ENCODE measurements around the gene DVL1. TPM values are rescaled to one million over a fixed set of nuclear protein-coding genes. Genes with fewer than 3 reads are reported as not detected.

DVL1 gene
- total and polyA plus RNA-seq, 2 of the 13 experiments (the other 11 are each of a cell fraction or from before 2014, with no cell fraction given), result 30.8 to 60.4 TPM

DNA sequence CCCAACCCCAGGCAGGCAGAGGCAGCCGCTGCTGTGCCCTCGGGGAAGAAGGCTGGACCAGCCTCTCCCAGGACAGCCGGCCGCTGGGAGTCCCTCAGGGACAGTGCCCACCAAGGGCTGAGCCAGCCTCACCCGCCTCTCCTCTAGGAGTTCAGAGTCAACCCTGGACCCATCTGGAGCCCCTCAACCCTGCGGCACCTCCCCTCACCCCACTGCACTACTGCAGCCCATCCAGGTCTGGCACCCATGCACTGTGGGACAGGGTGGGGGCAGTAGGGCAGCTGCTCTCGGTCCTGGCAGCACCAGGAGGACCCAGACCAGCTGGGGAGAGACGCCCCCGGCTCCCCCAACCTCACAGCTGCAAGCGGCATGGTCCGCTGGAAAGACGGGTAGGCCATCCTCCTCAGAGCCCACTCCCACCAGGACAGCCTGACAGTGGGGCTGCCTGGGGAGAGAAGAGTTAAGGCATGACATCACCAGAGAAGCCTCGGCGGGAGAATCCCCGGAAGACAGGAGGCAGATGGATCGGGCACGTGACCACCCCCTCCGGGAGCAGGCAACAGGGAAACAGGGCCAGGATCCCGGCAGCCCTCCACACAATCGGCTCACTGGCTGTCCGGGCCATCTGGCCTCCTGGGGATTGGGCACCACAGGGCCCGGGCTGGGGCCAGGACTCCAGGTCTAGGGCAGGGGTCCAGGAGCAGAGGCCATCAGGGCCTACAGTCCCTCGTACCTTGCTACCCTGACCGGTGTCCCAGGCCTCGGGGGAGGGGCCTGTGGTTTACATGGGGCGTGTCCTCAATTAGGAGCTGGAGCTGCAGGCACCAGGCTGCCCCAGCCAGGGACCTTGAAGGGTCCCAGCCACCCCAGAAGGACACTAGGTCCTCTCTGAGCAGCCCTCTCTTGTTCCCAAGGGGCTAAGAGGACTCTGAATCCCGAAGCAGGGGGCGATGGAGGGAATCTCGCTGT lies 44.6 kb downstream of the DVL1 start (continued):
- TF ChIP-seq, protein P1, sequence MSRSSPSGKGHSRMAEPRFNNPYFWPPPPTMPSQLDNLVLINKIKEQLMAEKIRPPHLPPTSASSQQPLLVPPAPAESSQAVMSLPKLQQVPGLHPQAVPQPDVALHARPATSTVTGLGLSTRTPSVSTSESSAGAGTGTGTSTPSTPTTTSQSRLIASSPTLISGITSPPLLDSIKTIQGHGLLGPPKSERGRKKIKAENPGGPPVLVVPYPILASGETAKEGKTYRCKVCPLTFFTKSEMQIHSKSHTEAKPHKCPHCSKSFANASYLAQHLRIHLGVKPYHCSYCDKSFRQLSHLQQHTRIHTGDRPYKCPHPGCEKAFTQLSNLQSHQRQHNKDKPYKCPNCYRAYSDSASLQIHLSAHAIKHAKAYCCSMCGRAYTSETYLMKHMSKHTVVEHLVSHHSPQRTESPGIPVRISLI (CRISPR knock-in tag; IDR thresholded peaks at IDR 0.05; ENCODE audit: borderline replicate concordance), result 0 out of 2 replicates have a peak, but pooled peaks have one; percentile 24
- TF ChIP-seq, protein P2, sequence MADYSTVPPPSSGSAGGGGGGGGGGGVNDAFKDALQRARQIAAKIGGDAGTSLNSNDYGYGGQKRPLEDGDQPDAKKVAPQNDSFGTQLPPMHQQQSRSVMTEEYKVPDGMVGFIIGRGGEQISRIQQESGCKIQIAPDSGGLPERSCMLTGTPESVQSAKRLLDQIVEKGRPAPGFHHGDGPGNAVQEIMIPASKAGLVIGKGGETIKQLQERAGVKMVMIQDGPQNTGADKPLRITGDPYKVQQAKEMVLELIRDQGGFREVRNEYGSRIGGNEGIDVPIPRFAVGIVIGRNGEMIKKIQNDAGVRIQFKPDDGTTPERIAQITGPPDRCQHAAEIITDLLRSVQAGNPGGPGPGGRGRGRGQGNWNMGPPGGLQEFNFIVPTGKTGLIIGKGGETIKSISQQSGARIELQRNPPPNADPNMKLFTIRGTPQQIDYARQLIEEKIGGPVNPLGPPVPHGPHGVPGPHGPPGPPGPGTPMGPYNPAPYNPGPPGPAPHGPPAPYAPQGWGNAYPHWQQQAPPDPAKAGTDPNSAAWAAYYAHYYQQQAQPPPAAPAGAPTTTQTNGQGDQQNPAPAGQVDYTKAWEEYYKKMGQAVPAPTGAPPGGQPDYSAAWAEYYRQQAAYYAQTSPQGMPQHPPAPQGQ (CRISPR knock-in tag; IDR thresholded peaks at IDR 0.05; ENCODE audit: borderline replicate concordance), result no peak
- TF ChIP-seq KLF9 (CRISPR knock-in tag; IDR thresholded peaks at IDR 0.05; ENCODE audit: low read depth), result no peak
- no peak for TF ChIP-seq ZNF598 (CRISPR knock-in tag; IDR thresholded peaks at IDR 0.05; ENCODE audit: borderline replicate concordance)
- TF ChIP-seq, protein P3, sequence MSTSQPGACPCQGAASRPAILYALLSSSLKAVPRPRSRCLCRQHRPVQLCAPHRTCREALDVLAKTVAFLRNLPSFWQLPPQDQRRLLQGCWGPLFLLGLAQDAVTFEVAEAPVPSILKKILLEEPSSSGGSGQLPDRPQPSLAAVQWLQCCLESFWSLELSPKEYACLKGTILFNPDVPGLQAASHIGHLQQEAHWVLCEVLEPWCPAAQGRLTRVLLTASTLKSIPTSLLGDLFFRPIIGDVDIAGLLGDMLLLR (CRISPR knock-in tag; IDR thresholded peaks at IDR 0.05), result no peak
- TF ChIP-seq GTF3A (CRISPR knock-in tag; conservative IDR thresholded peaks at IDR 0.05), result no peak
- TF ChIP-seq ZSCAN30 (CRISPR knock-in tag; IDR thresholded peaks at IDR 0.05), result no peak
- TF ChIP-seq MXI1 (IDR thresholded peaks at IDR 0.05; ENCODE audit: borderline replicate concordance, low read depth, low read length), result peak; percentile 11; the same call in 1 of the 3 replicates
- no peak for TF ChIP-seq ZNF282 (IDR thresholded peaks at IDR 0.05; ENCODE audit: partially characterized antibody)
- no peak for TF ChIP-seq RORA (CRISPR knock-in tag; IDR thresholded peaks at IDR 0.05)
- TF ChIP-seq ZSCAN25 (CRISPR knock-in tag; IDR thresholded peaks at IDR 0.05), result no peak
- TF ChIP-seq ZNF816 (CRISPR knock-in tag; IDR thresholded peaks at IDR 0.05; ENCODE audit: borderline replicate concordance), result no peak
- no peak for TF ChIP-seq SIX4 (CRISPR knock-in tag; IDR thresholded peaks at IDR 0.05)
- TF ChIP-seq JUNB (CRISPR knock-in tag; IDR thresholded peaks at IDR 0.05; ENCODE audit: borderline replicate concordance), result no peak
- TF ChIP-seq ZNF33B (CRISPR knock-in tag; IDR thresholded peaks at IDR 0.05), result no peak
- TF ChIP-seq SRF (IDR thresholded peaks at IDR 0.05; ENCODE audit: low read depth, low read length), result no peak
- no peak; the same call in 1 of the 2 replicates for TF ChIP-seq RAD51 (IDR thresholded peaks at IDR 0.05; ENCODE audit: borderline replicate concordance)
- no peak for TF ChIP-seq HOXA3 (CRISPR knock-in tag; IDR thresholded peaks at IDR 0.05)
- TF ChIP-seq ZNF615 (CRISPR knock-in tag; IDR thresholded peaks at IDR 0.05; ENCODE audit: borderline replicate concordance), result no peak
- TF ChIP-seq ZFYVE20 (CRISPR knock-in tag; IDR thresholded peaks at IDR 0.05; ENCODE audit: borderline replicate concordance, low read depth), result no peak
- 0 out of 2 replicates have a peak, but pooled peaks have one; percentile 5 for TF ChIP-seq RXRA (CRISPR knock-in tag; IDR thresholded peaks at IDR 0.05)
- no peak for TF ChIP-seq ATM (IDR thresholded peaks at IDR 0.05; ENCODE audit: borderline replicate concordance)
- TF ChIP-seq TMF1 (CRISPR knock-in tag; IDR thresholded peaks at IDR 0.05; ENCODE audit: low read depth), result no peak
- TF ChIP-seq, protein P4, sequence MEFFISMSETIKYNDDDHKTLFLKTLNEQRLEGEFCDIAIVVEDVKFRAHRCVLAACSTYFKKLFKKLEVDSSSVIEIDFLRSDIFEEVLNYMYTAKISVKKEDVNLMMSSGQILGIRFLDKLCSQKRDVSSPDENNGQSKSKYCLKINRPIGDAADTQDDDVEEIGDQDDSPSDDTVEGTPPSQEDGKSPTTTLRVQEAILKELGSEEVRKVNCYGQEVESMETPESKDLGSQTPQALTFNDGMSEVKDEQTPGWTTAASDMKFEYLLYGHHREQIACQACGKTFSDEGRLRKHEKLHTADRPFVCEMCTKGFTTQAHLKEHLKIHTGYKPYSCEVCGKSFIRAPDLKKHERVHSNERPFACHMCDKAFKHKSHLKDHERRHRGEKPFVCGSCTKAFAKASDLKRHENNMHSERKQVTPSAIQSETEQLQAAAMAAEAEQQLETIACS (CRISPR knock-in tag; IDR thresholded peaks at IDR 0.05), result no peak
- TF ChIP-seq, protein P5, sequence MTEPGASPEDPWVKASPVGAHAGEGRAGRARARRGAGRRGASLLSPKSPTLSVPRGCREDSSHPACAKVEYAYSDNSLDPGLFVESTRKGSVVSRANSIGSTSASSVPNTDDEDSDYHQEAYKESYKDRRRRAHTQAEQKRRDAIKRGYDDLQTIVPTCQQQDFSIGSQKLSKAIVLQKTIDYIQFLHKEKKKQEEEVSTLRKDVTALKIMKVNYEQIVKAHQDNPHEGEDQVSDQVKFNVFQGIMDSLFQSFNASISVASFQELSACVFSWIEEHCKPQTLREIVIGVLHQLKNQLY (CRISPR knock-in tag; IDR thresholded peaks at IDR 0.05), result no peak

All from HepG2 (cell line).